Left renal pelvis (tissue), 4 donors: Measurements from ENCODE around the gene SYTL3. TPM values are rescaled to one million over a fixed set of nuclear protein-coding genes. Genes with fewer than 3 reads are reported as not detected.
"Not testable (repeated sequence)": the region's sequence is repeated elsewhere in the genome, so short reads cannot be mapped to it uniquely, and the experiment has no call there.

ENCODE experiments used
- DNase-seq, 4 donors: peaks; one replicate each; pipeline ENCODE4 v3.0.0-alpha.2; 2013; ENCODE audit warnings: low read depth in 4 of 4, low spot score in 3 of 4
- polyA plus RNA-seq, 4 donors: library from polyadenylated mRNA; unstranded; fragments of 120-200 nt; gene quantifications; one replicate each; pipeline ENCODE4 v1.2.1, GENCODE V29; 2013; ENCODE audit not compliant: insufficient read length in 4 of 4

Gene SYTL3
- polyA plus RNA-seq, 4 donors = 1.4 to 4.6 (median 3.5) TPM

- no peak for DNase-seq
Observed at GRCh38 chr6:158621694-158622544, 27.9 kb upstream of the SYTL3 start.

DNA sequence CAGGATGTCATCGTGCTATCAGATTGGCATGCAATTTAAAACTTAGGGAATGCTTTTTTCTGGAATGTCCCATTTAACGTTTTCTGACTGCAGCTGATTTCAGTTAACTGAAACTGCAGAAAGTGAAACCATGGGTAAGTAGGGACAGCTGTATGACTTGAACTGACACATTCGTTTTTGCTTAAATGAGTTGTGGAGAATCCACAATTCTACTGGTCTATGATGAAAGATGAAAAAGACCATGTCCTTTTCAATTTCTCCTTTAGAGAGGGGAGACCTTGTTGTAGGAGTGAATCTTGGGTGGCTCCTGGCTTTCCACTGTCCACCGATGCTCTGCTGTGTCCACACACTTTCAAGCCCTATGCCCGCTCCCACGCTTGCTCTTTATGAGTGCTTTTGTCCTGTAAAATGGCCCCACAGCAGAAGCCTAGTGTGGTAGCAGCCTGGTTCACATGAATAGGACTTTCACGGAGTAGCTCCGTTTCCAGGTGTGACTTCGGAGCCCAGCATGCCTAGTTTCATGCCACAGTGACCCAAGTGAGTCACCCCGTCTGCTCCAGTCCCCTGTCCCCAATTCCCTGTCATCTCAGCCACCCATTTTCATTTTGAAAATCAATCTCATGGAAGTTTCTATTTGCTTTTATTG is 27.2 kb upstream of the SYTL3 start:
- no peak for DNase-seq

DNA sequence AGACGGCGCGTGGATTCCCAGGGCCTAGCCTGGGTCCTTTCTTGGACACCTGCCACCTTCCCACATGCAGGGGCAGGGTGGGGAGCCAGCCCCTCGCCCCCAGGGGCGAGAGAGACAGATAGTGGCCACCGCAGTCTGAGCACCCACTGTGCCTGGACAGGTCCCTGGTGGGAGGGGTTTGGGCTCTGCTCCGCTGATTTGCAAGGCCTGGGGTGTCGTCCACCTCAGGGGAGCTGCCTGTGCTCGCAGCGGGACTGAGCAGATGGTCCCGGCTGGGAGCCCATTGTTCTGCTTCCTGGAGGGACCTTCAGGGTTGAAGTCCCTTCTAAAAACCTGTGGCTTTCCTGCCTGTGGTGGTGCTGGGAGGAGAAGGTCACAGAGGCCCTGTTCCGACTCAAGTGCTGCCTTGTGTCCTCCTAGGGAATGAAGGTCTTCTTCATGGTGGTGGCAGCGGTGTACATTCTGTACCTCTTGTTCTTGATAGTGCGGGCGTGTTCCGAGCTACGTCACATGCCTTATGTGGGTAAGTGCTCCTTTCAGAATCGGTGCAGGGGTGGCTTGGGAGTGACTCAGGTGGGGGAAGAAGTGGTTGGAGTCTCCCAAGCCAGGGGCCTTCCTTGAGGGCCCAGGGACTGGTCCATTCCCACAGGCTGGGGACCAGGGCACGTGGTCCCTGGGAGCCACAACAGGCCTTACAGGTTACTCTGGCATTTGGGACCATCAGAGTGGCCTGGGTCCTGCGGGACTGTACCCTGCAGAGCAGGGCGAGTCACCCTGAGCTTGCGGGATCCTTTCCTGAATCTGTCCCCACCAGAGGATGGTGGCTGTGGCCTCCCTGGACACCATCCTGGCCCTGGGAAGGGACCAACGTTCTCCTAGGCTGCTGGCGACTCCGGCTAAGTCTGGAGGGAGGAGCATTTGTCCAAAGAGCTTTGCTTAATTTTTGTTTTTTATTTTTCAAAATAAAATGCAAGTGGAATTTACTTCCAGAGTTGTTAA is 24.9 kb upstream of the SYTL3 start:
- DNase-seq = no peak

- DNase-seq = no peak
Observed at GRCh38 chr6:158625881-158626305, 24.0 kb upstream of the SYTL3 start.

DNA sequence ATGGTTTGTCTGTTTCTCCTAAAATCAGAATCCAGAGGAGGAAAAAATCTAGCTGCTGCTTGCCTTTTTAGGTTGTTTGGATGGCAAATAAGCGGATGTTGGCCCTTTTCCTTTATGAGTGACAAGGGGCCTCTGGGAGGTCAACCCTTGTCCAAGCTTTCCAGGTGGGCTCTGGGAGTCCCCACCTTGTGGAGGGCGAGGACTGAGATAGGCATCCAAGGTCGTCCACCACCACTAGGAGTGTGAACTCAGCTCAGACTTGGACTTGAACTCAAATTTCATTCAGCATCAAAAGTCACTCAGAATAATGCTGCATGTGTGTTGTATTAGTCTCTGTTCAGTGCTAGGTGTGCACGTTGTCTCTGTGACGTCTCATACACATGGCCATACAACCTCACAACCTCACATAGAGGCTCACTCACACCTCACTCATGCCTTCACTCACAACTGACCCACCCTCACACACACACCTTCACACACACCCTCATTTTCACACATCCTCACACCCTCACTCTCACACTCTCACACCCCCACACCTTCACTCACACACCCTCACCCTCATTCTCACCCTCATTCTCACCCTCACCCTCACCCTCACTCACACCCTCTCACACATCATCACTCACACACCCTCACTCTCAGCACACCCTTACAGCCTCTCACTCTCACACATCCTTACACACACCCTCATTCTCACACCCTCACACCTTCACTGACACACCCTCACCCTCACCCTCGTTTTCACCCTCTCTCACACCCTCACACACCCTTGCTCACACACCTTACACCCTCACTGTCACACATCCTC is 23.3 kb upstream of the SYTL3 start:
- DNase-seq = no peak

- DNase-seq = no peak
Observed at GRCh38 chr6:158627168-158627939, 22.5 kb upstream of the SYTL3 start.

DNA sequence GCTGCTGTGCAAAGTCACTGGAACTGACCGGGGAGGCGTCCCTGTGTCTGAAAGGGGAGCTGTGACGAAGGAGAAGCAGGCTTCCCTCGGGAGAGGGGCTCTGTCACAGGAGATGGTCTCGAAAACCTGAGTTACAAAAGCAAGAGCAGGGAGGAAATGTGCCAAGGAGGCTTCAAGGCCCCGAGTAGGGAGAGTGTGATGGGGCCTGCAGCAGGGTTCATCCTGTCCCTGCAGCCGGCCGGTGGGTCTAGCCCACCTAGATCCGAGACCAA is 22.0 kb upstream of the SYTL3 start:
- DNase-seq = no peak

DNA sequence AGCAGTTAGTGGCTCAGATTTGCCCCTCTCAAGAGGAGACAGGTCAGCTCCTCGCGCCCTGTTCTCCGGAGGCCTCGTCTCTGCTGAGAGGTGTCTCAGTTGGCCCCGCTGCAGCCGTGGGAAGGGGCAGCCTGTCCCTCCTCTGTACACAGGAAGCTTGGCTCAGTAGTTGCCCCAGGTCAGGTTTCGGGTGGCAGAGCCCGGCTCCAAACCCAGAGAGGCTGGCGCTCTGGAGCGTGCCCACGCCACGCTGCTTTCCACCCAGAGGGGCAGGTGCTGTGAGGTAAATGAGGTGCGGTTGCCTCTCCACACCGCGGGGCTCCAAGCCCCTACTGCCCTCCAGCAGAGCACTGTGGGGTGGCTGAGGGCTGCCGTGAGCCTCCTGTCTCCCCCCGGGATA is 21.3 kb upstream of the SYTL3 start:
- DNase-seq = no peak

DNA sequence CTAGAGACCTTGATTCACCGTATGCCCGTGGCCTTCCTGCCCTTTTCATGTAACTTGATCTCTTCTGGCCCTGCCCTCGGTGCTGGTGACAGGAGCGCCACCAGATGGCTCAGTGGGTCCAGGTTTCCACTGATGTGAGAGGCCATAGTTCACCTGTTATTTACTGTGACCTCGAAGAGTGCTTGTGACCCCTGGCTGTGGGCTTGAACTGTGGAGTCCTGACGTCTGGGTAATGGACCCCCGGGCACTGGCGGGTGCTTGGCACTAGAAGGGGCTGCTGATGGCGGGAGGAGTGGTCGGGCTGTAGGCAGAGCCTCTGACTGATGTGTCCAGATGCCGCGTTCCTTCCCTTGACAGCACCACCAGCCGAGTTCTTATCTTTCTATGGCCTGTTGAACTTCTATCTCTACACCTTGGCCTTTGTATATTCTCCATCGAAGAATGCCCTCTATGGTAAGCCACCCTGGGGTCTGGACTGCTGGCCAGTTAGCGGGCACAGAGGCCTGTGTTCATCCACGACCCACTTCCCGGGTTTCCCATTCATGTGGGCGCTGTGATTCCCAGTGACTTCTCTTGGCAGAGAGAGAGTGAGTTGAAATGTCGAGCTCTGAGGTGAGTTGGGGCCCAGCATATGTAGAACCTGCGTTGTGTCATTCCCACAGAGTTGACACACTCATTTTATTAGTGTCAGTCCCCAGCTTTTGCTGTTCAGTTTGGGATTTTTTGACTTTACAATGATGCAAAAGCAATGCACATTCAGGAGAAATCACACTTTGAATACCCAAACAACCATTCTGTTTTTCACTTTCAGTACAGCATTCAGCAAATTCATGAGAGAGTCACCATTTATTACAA is 20.3 kb upstream of the SYTL3 start:
- no peak for DNase-seq

GRCh38 chr6:158630938-158631616 is 18.8 kb upstream of the SYTL3 start:
- DNase-seq = no peak

DNA sequence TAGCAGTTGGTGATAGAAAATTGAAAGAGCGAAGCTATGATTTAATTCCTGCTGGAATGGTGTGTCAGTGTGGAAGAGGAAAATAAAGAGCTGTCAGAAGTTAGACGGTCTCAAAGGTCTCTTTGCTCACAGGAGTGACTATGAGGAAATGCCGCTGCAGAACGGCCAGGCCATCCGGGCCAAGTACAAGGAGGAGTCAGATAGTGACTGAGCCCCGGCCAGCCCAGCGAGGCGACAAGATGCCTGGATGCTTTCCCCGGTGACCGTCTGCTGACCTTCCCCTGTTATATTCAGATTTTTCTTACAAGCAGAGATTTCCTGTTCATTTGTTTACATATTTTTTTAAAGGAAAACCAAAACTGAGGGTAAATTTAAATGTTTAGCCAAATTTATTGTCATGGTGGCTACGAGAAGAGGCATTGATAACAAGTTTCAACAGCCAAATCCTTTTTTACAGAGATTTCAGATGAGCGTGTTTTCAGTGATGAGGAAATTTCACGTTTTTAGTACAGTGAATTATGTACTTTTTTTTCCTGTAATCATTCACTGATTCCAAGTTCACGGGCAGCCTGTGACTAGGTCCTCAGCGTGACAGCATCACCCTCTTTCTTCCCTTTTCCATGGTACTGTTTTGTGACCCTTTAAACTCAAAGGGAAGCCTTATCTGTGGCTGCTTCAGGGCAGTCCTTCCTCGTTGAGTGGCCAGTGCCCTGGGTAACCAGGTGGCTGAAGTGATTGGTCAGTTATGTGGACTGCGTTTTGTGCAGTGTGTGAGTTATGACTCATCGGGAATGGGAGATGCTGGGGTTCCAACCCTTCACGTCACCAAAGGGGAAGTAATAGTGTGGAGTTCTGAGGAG is 17.9 kb upstream of the SYTL3 start:
- DNase-seq = no peak

GRCh38 chr6:158632538-158633119 is 17.2 kb upstream of the SYTL3 start:
- not testable (repeated sequence) for DNase-seq

DNA sequence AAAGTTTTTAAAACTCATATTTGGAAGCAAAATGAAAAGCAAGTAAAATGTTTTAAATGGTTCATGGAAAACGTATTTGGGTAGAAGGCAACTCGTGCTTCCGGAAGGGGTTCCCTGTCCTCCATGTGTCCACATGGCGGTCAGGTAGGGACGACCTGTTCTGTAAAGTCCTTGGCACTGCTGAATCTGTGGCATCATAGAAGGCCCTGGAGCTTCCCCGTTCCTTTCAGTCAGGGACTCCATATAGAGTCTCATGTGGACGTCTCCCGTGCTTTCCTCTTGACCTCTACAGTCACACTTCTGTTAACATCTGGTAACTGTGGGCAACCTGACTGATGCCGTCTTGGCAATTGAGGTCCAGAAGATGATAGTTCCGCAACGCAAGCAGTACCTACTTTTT is 16.7 kb upstream of the SYTL3 start:
- no peak for DNase-seq

DNA sequence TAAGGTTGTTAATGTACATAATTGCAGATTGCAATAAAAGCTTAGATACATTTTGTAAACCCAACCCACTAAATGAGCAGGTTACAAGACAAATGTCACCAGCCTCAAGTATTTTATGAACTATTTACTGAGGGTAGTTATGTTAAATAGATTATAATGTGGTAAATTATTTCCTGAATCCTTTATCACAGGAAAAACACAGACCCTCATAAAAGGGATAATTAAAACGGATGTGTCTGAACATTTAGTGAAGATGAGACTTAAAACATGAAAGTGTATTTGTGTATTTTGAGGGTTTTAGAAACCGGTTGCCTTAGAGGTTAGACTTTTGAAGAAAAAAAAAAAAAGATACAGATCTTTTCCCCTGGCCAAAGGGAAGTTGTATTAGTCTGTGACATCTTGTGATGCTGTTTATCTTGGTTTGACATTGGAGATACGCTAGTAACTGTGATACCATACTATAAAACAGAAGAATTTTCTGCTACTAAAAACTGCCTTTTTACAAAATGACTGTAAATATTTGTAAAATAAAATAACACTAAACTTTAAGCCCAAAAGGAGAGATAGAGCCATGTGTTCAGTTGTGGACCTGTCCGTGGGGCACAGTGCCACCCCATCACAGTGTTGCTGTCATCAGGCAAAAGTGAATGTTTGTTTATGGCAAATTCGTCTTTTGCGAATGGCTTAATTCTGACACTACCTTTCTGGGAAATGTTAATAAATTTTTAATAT is 15.0 kb upstream of the SYTL3 start:
- DNase-seq = no peak

DNA sequence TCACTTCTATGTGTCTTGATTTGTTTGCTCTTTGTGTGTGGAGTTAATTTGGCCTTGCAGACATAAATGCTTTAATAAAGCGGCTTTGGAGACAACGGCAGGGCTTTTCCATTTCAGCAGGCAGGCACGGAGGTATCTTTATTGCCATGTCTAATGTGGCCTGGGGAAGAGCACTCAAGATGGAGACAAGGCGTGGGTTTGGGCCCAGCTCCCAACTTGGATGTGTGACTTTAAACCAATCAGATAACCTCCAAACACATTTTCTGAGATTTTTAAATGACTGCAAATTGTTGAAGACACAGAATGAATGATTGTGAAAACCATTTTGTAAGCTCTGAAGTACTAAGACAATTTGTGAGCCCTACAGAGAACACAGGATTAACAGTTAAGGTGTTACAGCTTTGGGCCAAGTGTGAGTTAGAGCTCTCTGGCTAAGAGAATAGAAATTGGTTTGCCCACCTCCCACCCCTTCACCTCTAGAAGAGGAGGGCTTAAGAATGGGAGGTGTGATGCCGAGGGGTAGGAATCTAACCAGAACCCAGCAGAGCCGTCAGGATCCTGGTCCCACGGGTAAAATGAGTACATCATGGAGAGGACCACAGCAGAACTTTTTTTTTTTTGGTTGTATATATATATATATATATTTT is 14.3 kb upstream of the SYTL3 start:
- no peak for DNase-seq

DNA sequence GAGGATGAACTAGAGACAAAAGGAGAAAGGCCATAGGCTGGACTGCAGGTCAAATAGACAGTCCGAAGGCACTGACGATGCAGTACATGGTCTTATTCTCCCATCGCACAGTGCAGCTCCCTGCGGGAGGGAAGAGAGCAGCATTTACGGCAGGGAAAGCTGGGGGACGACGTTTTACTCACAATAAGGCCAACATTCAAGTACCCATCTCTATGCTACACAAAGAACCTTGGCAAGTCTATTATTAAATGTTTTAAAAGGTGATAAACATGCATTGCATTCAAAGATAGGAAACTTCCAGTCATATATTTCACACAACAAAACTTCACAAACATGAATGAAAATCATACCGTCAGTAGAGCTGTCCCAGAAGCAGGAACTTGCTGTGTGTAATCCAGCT is 13.1 kb upstream of the SYTL3 start:
- DNase-seq = no peak
